Measurements from ENCODE around the gene KRT76.

Gene KRT76

DNA sequence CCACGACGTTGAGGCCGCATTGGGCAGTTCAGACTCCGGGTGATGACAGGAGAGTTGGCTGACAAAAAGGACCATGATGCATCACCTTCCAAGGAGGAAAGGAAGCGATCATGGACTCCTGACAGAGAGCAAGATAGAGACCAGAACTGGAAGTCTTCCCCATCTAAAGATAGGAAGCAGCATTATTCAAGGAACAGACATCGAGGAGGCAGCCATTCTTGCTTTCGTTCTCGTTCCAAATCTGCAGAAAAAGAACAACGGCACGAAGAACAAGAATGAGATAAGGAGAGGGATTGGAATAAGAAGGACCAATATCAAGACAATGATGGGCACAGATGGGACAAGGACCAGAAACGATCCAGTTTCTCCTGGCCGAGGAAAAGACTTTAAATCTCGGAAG is 46.8 kb downstream of the KRT76 start:
- Histone ChIP-seq H3K27me3 (ENCODE audit: insufficient read depth, poor library complexity, severe bottlenecking) (no peaks in the 10 kb centered on the region), H3K4me3 (replicated peaks; ENCODE audit: insufficient read depth, low read length) (no peak overlapping the region), H3K27ac (replicated peaks) (no peak overlapping the region)
- no peak for DNase-seq (ENCODE audit: low read depth in 1 of 2, low spot score in 1 of 2)
- TF ChIP-seq POLR2AphosphoS5 (IDR thresholded peaks at IDR 0.05; ENCODE audit: low read depth), result no peak
- no peak for TF ChIP-seq REST (IDR thresholded peaks at IDR 0.05; ENCODE audit: insufficient replicate concordance, low read depth)
- no peak for TF ChIP-seq CTCF (IDR thresholded peaks at IDR 0.05; ENCODE audit: insufficient read depth, low read length)
- TF ChIP-seq SPI1 (IDR thresholded peaks at IDR 0.05; ENCODE audit: borderline replicate concordance, low read depth), result no peak
- TF ChIP-seq GABPA (IDR thresholded peaks at IDR 0.05; ENCODE audit: low read depth), result no peak

GRCh38 chr12:52729147-52729546 is 48.0 kb downstream of the KRT76 start:
- TF ChIP-seq CTCF (IDR thresholded peaks at IDR 0.05; ENCODE audit: insufficient read depth, low read length) (no peak), REST (IDR thresholded peaks at IDR 0.05; ENCODE audit: insufficient replicate concordance, low read depth) (no peak), POLR2AphosphoS5 (IDR thresholded peaks at IDR 0.05; ENCODE audit: low read depth) (no peak), GABPA (IDR thresholded peaks at IDR 0.05; ENCODE audit: low read depth) (no peak), SPI1 (IDR thresholded peaks at IDR 0.05; ENCODE audit: borderline replicate concordance, low read depth) (no peak)
- H3K27me3 ChIP-seq (ENCODE audit: insufficient read depth, poor library complexity, severe bottlenecking), result no peaks in the 10 kb centered on the region
- DNase-seq (ENCODE audit: low read depth in 1 of 2, low spot score in 1 of 2), result no peak

GRCh38 chr12:52728374-52728773 is 48.8 kb downstream of the KRT76 start:
- Histone ChIP-seq H3K27me3 (ENCODE audit: insufficient read depth, poor library complexity, severe bottlenecking) (no peaks in the 10 kb centered on the region), H3K4me3 (replicated peaks; ENCODE audit: insufficient read depth, low read length) (no peak overlapping the region), H3K27ac (replicated peaks) (no peak overlapping the region)
- DNase-seq (ENCODE audit: low read depth in 1 of 2, low spot score in 1 of 2), result no peak
- TF ChIP-seq CTCF (IDR thresholded peaks at IDR 0.05; ENCODE audit: insufficient read depth, low read length), result no peak
- no peak for TF ChIP-seq GABPA (IDR thresholded peaks at IDR 0.05; ENCODE audit: low read depth)
- TF ChIP-seq REST (IDR thresholded peaks at IDR 0.05; ENCODE audit: insufficient replicate concordance, low read depth), result no peak
- TF ChIP-seq POLR2AphosphoS5 (IDR thresholded peaks at IDR 0.05; ENCODE audit: low read depth), result no peak
- TF ChIP-seq SPI1 (IDR thresholded peaks at IDR 0.05; ENCODE audit: borderline replicate concordance, low read depth), result no peak

More at GRCh38 chr12:52729147-52729546, 48.0 kb downstream of the KRT76 start:
- Histone ChIP-seq H3K4me3 (replicated peaks; ENCODE audit: insufficient read depth, low read length) (no peak overlapping the region), H3K27ac (replicated peaks) (no peak overlapping the region)

Measured in HL-60 (cell line).